Keratinocyte (primary cell): ENCODE data around the gene SALL3. TPM values are rescaled to one million over a fixed set of nuclear protein-coding genes. Genes with fewer than 3 reads are reported as not detected.

Experiments
- DNase-seq: peaks from one replicate; pipeline ENCODE4 v3.0.0-alpha.2; 2011; ENCODE audit warnings: low read depth, missing footprints, low spot score
- FAIRE-seq: peaks from 2 replicates; lab custom pipeline; 2011; peaks lifted over from hg19 to GRCh38; lab: Jason Lieb, UNC
- H2AFZ ChIP-seq: 2 replicates; pipeline ENCODE4 v1.6.0; 2012; ENCODE audit warnings: low read length, control low read depth, inconsistent platforms; ENCODE audit not compliant: control insufficient read depth
- H3K27ac ChIP-seq: 2 replicates; pipeline ENCODE4 v1.5.1; 2011; ENCODE audit warnings: low read length; ENCODE audit not compliant: control insufficient read depth, insufficient read depth
- H3K27me3 ChIP-seq: 3 replicates; pipeline ENCODE4 v1.6.0; 2011; ENCODE audit warnings: low read length; ENCODE audit not compliant: control insufficient read depth, insufficient read depth; ENCODE audit errors: extremely low read depth
- H3K36me3 ChIP-seq, 2 experiments: 2 replicates in 1 of 2; 3 replicates in 1 of 2; pipeline ENCODE4 v1.5.1; 2011; ENCODE audit warnings: low read length in 2 of 2, mild to moderate bottlenecking in 1 of 2; ENCODE audit not compliant: control insufficient read depth in 2 of 2, insufficient read depth in 2 of 2; ENCODE audit errors: extremely low read depth in 1 of 2
- H3K4me1 ChIP-seq: 3 replicates; pipeline ENCODE4 v1.5.1; 2011; ENCODE audit warnings: low read length; ENCODE audit not compliant: control insufficient read depth, insufficient read depth; ENCODE audit errors: extremely low read depth
- H3K4me2 ChIP-seq: 3 replicates; pipeline ENCODE4 v1.6.0; 2011; ENCODE audit warnings: low read depth, low read length; ENCODE audit not compliant: control insufficient read depth, insufficient read depth; ENCODE audit errors: extremely low read depth
- H3K4me3 ChIP-seq, 3 experiments: fragments of 200-600 bp in 1 of 3; sonication (generic) in 1 of 3; 2 replicates in 2 of 3; 3 replicates in 1 of 3; pipeline ENCODE4 v1.5.1; 2011 to 2016; ENCODE audit warnings: low read length in 3 of 3, mild to moderate bottlenecking in 3 of 3, control low read depth in 2 of 3, inconsistent platforms in 1 of 3, low read depth in 1 of 3, mixed read lengths in 1 of 3, mixed run types in 1 of 3, moderate library complexity in 1 of 3; ENCODE audit not compliant: control insufficient read depth in 2 of 3, insufficient read depth in 2 of 3; ENCODE audit errors: extremely low read depth in 1 of 3
- H3K79me2 ChIP-seq: 2 replicates; pipeline ENCODE4 v1.6.0; 2012; ENCODE audit warnings: low read length; ENCODE audit not compliant: control insufficient read depth, insufficient read depth
- H3K9ac ChIP-seq: 3 replicates; pipeline ENCODE4 v1.6.0; 2011; ENCODE audit warnings: low read length; ENCODE audit not compliant: control insufficient read depth, insufficient read depth; ENCODE audit errors: extremely low read depth
- H3K9me1 ChIP-seq: 3 replicates; pipeline ENCODE4 v1.6.0; 2011; ENCODE audit warnings: low read length; ENCODE audit not compliant: control insufficient read depth, insufficient read depth; ENCODE audit errors: extremely low read depth
- H3K9me3 ChIP-seq: 2 replicates; pipeline ENCODE4 v1.5.1; 2012; ENCODE audit warnings: low read depth, low read length; ENCODE audit not compliant: control insufficient read depth
- H4K20me1 ChIP-seq: 3 replicates; pipeline ENCODE4 v1.6.0; 2011; ENCODE audit warnings: low read length; ENCODE audit not compliant: control insufficient read depth, insufficient read depth; ENCODE audit errors: extremely low read depth
- CTCF ChIP-seq, 3 experiments: IDR thresholded peaks in 1 of 3; conservative IDR thresholded peaks in 1 of 3; optimal IDR thresholded peaks in 1 of 3; 2 replicates in 2 of 3; 3 replicates in 1 of 3; pipeline versions ENCODE3 to v1.5.1; 2011; ENCODE audit warnings: low read length in 3 of 3, mild to moderate bottlenecking in 3 of 3, moderate library complexity in 2 of 3, control low read depth in 1 of 3, inconsistent platforms in 1 of 3; ENCODE audit not compliant: insufficient read depth in 2 of 3; ENCODE audit errors: extremely low read depth in 1 of 3
- EZH2 ChIP-seq: IDR thresholded peaks from one replicate; pipeline ENCODE4 v1.6.1; 2012; ENCODE audit warnings: inconsistent platforms, mild to moderate bottlenecking, low read length, moderate library complexity
- dilution Hi-C: fragments of 300-500 bp; cut with MboI; formaldehyde crosslinking; loops from one replicate; pipeline ENCODE4 v1.7.0; 2020; ENCODE audit warnings: low sequenced_read_pairs; ENCODE audit not compliant: extremely low pct_ligation_motif_present
- polyA plus RNA-seq, 5 experiments: library from polyadenylated mRNA; depleted of rRNA in 3 of 5; stranded (reverse) in 3 of 5; stranded (forward) in 1 of 5; unstranded in 1 of 5; fragments of >200 nt; gene quantifications; 1 replicate in 1 of 5; 2 replicates in 3 of 5; 3 replicates in 1 of 5; pipeline versions ENCODE4 v1.2.1 to v1.2.3, GENCODE V29; 2011 to 2012; ENCODE audit warnings: missing spikeins in 2 of 5, low read depth in 1 of 5, low replicate concordance in 1 of 5

The SALL3 gene
- polyA plus RNA-seq, 1 donor (not counting 4 experiments of a cell fraction or from before 2014, with no cell fraction given), result not detected

GRCh38 chr18:78953566-78953965, 26.1 kb upstream of the SALL3 start:
- H3K36me3 ChIP-seq, result no peaks in the 10 kb centered on the region
- H3K4me2 ChIP-seq, result no peak overlapping the region
- no peaks in the 10 kb centered on the region for H3K27me3 ChIP-seq
- peaks cover 4% of the 10 kb centered on the region for H3K9me3 ChIP-seq
- no peaks in the 10 kb centered on the region for H3K9me1 ChIP-seq
- H2AFZ ChIP-seq, result no peak overlapping the region
- no peak for DNase-seq
- TF ChIP-seq CTCF (optimal IDR thresholded peaks at IDR 0.05 in 1 of 3, IDR thresholded peaks at IDR 0.05 in 1 of 3, conservative IDR thresholded peaks at IDR 0.05 in 1 of 3; ENCODE audit: extremely low read depth in 1 of 3, insufficient read depth in 2 of 3, low read length in 3 of 3), result no peak
- TF ChIP-seq EZH2, result no peak
- no peak overlapping the region for H3K4me3 ChIP-seq
- H3K27ac ChIP-seq, result no peak overlapping the region
- FAIRE-seq, result no peak
- dilution Hi-C loops, result no loop called here
- no peak overlapping the region for H3K9ac ChIP-seq
- no peaks in the 10 kb centered on the region for H3K4me1 ChIP-seq
- no peaks in the 10 kb centered on the region for H4K20me1 ChIP-seq
- no peaks in the 10 kb centered on the region for H3K79me2 ChIP-seq

GRCh38 chr18:78955051-78955450, 24.6 kb upstream of the SALL3 start:
- Histone ChIP-seq H3K4me2 (no peak overlapping the region), H3K27me3 (no peaks in the 10 kb centered on the region), H3K9me1 (no peaks in the 10 kb centered on the region), H4K20me1 (no peaks in the 10 kb centered on the region), H2AFZ (no peak overlapping the region), H3K9ac (no peak overlapping the region), H3K4me1 (no peaks in the 10 kb centered on the region), H3K27ac (no peak overlapping the region), H3K9me3 (peaks cover 2% of the 10 kb centered on the region), H3K4me3 (no peak overlapping the region), H3K36me3 (no peaks in the 10 kb centered on the region), H3K79me2 (no peaks in the 10 kb centered on the region)
- FAIRE-seq, result no peak
- no peak for DNase-seq
- dilution Hi-C loops, result no loop called here
- TF ChIP-seq EZH2 (no peak), CTCF (optimal IDR thresholded peaks at IDR 0.05 in 1 of 3, IDR thresholded peaks at IDR 0.05 in 1 of 3, conservative IDR thresholded peaks at IDR 0.05 in 1 of 3; ENCODE audit: extremely low read depth in 1 of 3, insufficient read depth in 2 of 3, low read length in 3 of 3) (no peak)
